Measurements from ENCODE around the gene DGKD.

The DGKD gene

DNA sequence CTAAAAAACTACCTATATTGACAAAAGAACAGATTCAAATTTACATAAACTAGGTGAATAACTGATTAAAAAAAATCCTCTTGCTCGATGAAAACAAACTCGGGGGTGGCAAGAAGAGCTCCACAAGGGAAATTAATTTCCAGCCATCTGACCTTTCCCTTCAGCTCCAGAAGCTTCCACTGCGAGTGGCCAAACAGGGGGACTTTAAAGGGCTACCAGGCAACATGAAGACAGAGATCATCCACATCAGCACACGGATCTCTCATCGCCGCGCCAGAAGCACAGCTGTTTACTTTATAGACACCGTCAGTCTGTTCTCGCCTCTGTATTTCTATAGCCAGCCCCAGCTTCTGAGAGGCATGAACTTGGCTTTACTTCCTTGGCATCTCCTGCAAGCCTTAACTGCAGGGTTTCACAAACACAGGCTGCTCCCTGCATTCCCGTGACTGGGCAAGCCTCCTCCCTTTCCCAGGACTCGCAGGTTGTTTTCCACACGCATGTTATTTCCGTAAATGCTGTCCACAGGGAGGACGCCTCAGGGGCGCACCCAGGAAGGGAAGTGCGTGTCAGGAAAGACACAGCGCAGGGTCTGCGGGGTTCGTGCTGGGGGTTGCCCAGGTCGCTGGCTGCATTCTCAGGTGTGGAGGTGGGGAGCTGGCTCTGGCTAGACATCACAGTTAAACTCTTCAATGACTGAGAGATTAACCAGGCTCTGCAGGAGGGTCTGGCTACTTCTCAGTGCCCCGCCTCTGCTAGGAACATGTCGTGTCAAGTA lies 127.3 kb downstream of the DGKD start:
- no peaks in the 10 kb centered on the region for H3K4me1 ChIP-seq (ENCODE audit: insufficient read depth, low read length)
- H3K9me3 ChIP-seq (ENCODE audit: insufficient read depth, low read depth, low read length), result peaks cover 14% of the 10 kb centered on the region
- H3K27ac ChIP-seq (ENCODE audit: low read length), result no peak overlapping the region
- no peaks in the 10 kb centered on the region for H3K27me3 ChIP-seq (ENCODE audit: insufficient read depth, low read length)
- peaks cover 14% of the 10 kb centered on the region; the same call in 1 of the 2 replicates for H3K36me3 ChIP-seq (ENCODE audit: insufficient read depth, low read depth, low read length)
- H3K4me3 ChIP-seq (ENCODE audit: low read length), result no peak overlapping the region
- no peak overlapping the region for H3K9ac ChIP-seq (ENCODE audit: low read depth, low read length)

DNA sequence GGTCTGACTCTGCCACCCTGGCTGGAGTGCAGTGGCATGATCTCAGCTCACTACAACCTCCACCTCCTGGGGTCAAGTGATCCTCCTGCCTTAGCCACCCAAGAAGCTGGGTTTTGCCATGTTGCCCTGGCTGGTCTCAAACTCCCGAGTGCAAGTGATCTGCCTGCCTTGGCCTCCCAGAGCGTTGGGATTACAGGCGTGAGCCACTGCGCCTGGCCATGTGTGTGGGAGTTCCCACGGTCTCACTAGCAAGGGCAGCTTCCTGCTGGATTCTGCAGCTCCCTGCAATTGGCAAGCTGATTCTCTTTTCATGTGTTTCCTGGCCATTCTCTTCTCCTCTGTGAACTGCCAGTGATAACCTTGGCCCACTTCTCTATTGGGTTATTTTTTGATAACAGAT lies 128.3 kb downstream of the DGKD start:
- H3K27ac ChIP-seq (ENCODE audit: low read length), result no peak overlapping the region
- no peak overlapping the region for H3K4me3 ChIP-seq (ENCODE audit: low read length)

DNA sequence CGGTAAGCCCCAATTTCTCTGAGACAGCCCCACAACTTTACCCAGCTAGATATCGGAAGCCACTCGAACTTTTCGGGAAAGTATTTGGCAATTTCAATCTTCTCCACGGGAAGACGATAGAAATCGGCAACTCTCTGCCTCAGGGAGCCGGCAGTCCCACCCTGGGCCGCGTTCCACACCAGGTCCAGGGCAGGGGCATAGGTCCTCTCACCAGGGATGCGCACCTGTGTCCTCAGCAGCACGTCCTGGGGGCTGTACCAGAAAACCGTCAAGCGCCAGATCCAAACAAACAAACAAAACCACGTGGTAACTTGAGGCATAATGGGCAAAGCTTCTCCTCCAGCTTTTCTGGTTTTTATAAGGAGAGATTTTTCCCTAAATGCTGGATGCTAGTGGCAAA lies 131.4 kb downstream of the DGKD start:
- Histone ChIP-seq H3K4me3 (ENCODE audit: low read length) (no peak overlapping the region), H3K27me3 (ENCODE audit: insufficient read depth, low read length) (no peaks in the 10 kb centered on the region), H3K9ac (ENCODE audit: low read depth, low read length) (no peak overlapping the region), H3K27ac (ENCODE audit: low read length) (no peak overlapping the region), H3K36me3 (ENCODE audit: insufficient read depth, low read depth, low read length) (peaks cover 14% of the 10 kb centered on the region; the same call in 1 of the 2 replicates), H3K4me1 (ENCODE audit: insufficient read depth, low read length) (no peaks in the 10 kb centered on the region), H3K9me3 (ENCODE audit: insufficient read depth, low read depth, low read length) (peaks cover 14% of the 10 kb centered on the region)

More for the DNA sequence above, 128.3 kb downstream of the DGKD start:
- Histone ChIP-seq H3K27me3 (ENCODE audit: insufficient read depth, low read length) (no peaks in the 10 kb centered on the region), H3K4me1 (ENCODE audit: insufficient read depth, low read length) (no peaks in the 10 kb centered on the region), H3K36me3 (ENCODE audit: insufficient read depth, low read depth, low read length) (peaks cover 14% of the 10 kb centered on the region; the same call in 1 of the 2 replicates), H3K9ac (ENCODE audit: low read depth, low read length) (no peak overlapping the region), H3K9me3 (ENCODE audit: insufficient read depth, low read depth, low read length) (peaks cover 14% of the 10 kb centered on the region)

DNA sequence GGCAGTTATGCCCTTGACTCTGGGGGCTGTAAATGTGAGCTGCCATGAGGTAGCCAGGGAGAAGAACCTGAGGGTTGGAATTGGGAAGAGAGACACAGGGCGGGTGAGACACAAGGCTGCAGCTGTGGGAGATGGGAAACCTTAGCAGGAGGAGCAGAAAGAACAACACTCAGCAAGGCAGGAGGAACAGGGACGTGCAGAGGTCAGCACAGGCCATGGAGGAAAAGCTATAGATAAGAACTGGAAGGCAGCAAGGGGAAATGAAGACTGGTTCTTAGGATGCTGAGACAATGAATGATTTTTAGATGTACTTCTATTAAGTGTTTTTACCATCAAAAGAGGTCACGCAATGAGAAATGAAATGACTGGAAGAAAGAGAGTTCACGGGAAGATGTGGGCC lies 132.1 kb downstream of the DGKD start:
- Histone ChIP-seq H3K36me3 (ENCODE audit: insufficient read depth, low read depth, low read length) (peaks cover 14% of the 10 kb centered on the region; the same call in 1 of the 2 replicates), H3K4me1 (ENCODE audit: insufficient read depth, low read length) (no peaks in the 10 kb centered on the region), H3K27me3 (ENCODE audit: insufficient read depth, low read length) (no peaks in the 10 kb centered on the region), H3K4me3 (ENCODE audit: low read length) (no peak overlapping the region), H3K9ac (ENCODE audit: low read depth, low read length) (no peak overlapping the region), H3K27ac (ENCODE audit: low read length) (no peak overlapping the region), H3K9me3 (ENCODE audit: insufficient read depth, low read depth, low read length) (peaks cover 14% of the 10 kb centered on the region)

DNA sequence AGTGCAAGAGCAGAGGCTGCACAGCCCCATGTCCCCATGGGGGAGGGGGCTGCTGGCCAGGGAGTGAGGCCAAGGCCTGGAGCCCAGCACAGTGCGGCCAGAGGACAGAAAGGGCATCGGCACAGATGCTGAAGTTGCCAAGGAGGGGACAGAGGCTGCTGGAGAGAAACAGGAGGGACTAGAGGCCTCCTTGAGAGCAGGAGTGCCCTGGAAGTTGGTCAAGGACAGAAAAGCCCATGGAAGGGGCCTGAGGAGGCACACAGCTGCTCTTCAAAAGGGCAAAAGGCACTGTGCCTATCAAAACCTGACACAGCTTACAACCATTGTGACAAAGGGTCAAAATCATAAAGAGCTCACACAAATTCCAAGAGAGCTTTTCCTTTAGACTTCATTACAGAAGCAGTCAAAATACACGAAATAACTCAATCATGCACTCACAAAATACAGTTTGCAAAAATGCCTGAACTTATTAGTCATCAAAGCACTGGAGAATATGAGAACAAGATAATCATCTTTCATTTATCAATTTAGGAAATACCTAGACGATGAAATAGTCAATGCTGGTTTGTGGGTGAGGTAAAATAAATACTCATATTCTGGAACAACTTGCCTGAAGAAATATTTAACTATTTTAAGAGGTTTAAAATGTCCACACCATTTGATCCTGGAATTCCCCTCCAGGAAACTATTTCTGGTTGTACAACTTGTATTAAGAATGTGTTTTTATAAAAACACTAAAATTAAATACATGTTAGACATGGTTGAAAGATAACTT lies 132.7 kb downstream of the DGKD start:
- Histone ChIP-seq H3K4me1 (ENCODE audit: insufficient read depth, low read length) (no peaks in the 10 kb centered on the region), H3K4me3 (ENCODE audit: low read length) (no peak overlapping the region), H3K27me3 (ENCODE audit: insufficient read depth, low read length) (no peaks in the 10 kb centered on the region), H3K9ac (ENCODE audit: low read depth, low read length) (no peak overlapping the region), H3K27ac (ENCODE audit: low read length) (no peak overlapping the region), H3K36me3 (ENCODE audit: insufficient read depth, low read depth, low read length) (peaks cover 14% of the 10 kb centered on the region; the same call in 1 of the 2 replicates), H3K9me3 (ENCODE audit: insufficient read depth, low read depth, low read length) (peaks cover 14% of the 10 kb centered on the region)

- Histone ChIP-seq H3K27ac (ENCODE audit: low read length) (no peak overlapping the region), H3K9me3 (ENCODE audit: insufficient read depth, low read depth, low read length) (peaks cover 7% of the 10 kb centered on the region), H3K4me3 (ENCODE audit: low read length) (no peak overlapping the region), H3K4me1 (ENCODE audit: insufficient read depth, low read length) (no peaks in the 10 kb centered on the region), H3K9ac (ENCODE audit: low read depth, low read length) (no peak overlapping the region), H3K27me3 (ENCODE audit: insufficient read depth, low read length) (no peaks in the 10 kb centered on the region), H3K36me3 (ENCODE audit: insufficient read depth, low read depth, low read length) (peaks cover 9% of the 10 kb centered on the region; the same call in 1 of the 2 replicates)
Observed at GRCh38 chr2:233487748-233488345, 133.6 kb downstream of the DGKD start.

DNA sequence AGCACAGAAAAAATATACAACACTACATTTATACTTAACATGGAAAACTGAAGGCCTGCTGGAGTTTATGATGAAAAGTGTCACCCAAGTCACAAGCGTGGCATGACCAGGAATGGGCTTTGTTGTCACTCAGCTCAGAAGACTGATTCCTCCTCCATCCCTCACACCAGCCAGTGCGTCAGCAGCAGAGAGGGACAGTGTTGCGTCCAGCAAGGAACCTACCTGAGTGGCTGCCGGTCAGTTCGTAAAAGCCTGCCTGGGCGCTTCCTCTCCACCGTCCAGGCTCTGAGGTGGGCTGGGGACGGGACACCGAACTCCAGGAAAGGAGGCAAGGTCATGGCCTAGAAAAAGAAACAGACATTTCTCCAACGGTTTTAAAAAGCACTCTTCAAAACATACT lies 134.8 kb downstream of the DGKD start:
- Histone ChIP-seq H3K4me3 (ENCODE audit: low read length) (no peak overlapping the region), H3K9ac (ENCODE audit: low read depth, low read length) (no peak overlapping the region), H3K27ac (ENCODE audit: low read length) (no peak overlapping the region), H3K4me1 (ENCODE audit: insufficient read depth, low read length) (no peaks in the 10 kb centered on the region), H3K27me3 (ENCODE audit: insufficient read depth, low read length) (no peaks in the 10 kb centered on the region), H3K36me3 (ENCODE audit: insufficient read depth, low read depth, low read length) (peaks cover 4% of the 10 kb centered on the region; the same call in 1 of the 2 replicates), H3K9me3 (ENCODE audit: insufficient read depth, low read depth, low read length) (no peaks in the 10 kb centered on the region)

GRCh38 chr2:233489666-233490065 lies 135.4 kb downstream of the DGKD start:
- no peak overlapping the region for H3K4me3 ChIP-seq (ENCODE audit: low read length)
- H3K27me3 ChIP-seq (ENCODE audit: insufficient read depth, low read length), result no peaks in the 10 kb centered on the region
- H3K9me3 ChIP-seq (ENCODE audit: insufficient read depth, low read depth, low read length), result no peaks in the 10 kb centered on the region
- no peaks in the 10 kb centered on the region for H3K4me1 ChIP-seq (ENCODE audit: insufficient read depth, low read length)
- H3K36me3 ChIP-seq (ENCODE audit: insufficient read depth, low read depth, low read length), result peaks cover 4% of the 10 kb centered on the region; the same call in 1 of the 2 replicates
- H3K9ac ChIP-seq (ENCODE audit: low read depth, low read length), result no peak overlapping the region
- H3K27ac ChIP-seq (ENCODE audit: low read length), result no peak overlapping the region

- H3K27me3 ChIP-seq (ENCODE audit: insufficient read depth, low read length), result no peaks in the 10 kb centered on the region
- H3K27ac ChIP-seq (ENCODE audit: low read length), result no peak overlapping the region
- H3K9ac ChIP-seq (ENCODE audit: low read depth, low read length), result no peak overlapping the region
- H3K9me3 ChIP-seq (ENCODE audit: insufficient read depth, low read depth, low read length), result no peaks in the 10 kb centered on the region
- H3K4me3 ChIP-seq (ENCODE audit: low read length), result no peak overlapping the region
- no peaks in the 10 kb centered on the region for H3K4me1 ChIP-seq (ENCODE audit: insufficient read depth, low read length)
- no peaks in the 10 kb centered on the region for H3K36me3 ChIP-seq (ENCODE audit: insufficient read depth, low read depth, low read length)
Observed at GRCh38 chr2:233490831-233491230, 136.5 kb downstream of the DGKD start.

DNA sequence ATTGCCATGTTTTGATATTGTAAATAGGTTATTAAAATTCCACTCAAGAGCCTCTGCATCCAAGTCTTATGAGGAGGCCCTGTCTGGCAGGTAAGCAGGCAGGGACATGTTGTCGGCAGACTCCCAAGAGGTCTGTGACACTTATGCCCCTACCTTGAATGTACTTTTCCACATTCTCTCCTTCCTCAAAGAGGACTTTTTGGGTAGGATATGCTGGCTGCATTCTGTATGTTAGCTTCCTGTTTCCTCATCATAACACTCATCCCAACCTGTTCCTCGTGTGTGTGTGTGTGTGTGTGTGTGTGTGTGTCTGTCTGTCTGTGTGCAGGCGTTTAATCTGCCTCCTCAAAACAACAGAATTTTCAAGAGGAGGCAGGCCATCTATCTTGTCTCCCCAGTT lies 137.0 kb downstream of the DGKD start:
- no peak overlapping the region for H3K27ac ChIP-seq (ENCODE audit: low read length)
- H3K4me3 ChIP-seq (ENCODE audit: low read length), result no peak overlapping the region
- H3K9ac ChIP-seq (ENCODE audit: low read depth, low read length), result no peak overlapping the region
- no peaks in the 10 kb centered on the region for H3K36me3 ChIP-seq (ENCODE audit: insufficient read depth, low read depth, low read length)
- no peaks in the 10 kb centered on the region for H3K9me3 ChIP-seq (ENCODE audit: insufficient read depth, low read depth, low read length)
- H3K27me3 ChIP-seq (ENCODE audit: insufficient read depth, low read length), result no peaks in the 10 kb centered on the region
- H3K4me1 ChIP-seq (ENCODE audit: insufficient read depth, low read length), result no peaks in the 10 kb centered on the region

GRCh38 chr2:233492078-233492477 lies 137.8 kb downstream of the DGKD start:
- Histone ChIP-seq H3K9me3 (ENCODE audit: insufficient read depth, low read depth, low read length) (no peaks in the 10 kb centered on the region), H3K27me3 (ENCODE audit: insufficient read depth, low read length) (no peaks in the 10 kb centered on the region), H3K36me3 (ENCODE audit: insufficient read depth, low read depth, low read length) (no peaks in the 10 kb centered on the region), H3K4me3 (ENCODE audit: low read length) (no peak overlapping the region), H3K4me1 (ENCODE audit: insufficient read depth, low read length) (no peaks in the 10 kb centered on the region), H3K27ac (ENCODE audit: low read length) (no peak overlapping the region), H3K9ac (ENCODE audit: low read depth, low read length) (no peak overlapping the region)

All from iPS-20b (cell line).